Progenitor cell of endocrine pancreas (in vitro differentiated cells): ENCODE measurements around the gene ADM5. TPM values are rescaled to one million over a fixed set of nuclear protein-coding genes. Genes with fewer than 3 reads are reported as not detected.
A peak's percentile ranks its signal among the peaks of the same experiment; 100 is the strongest.

Experiments used
- DNase-seq: peaks from one replicate; pipeline ENCODE4 v3.0.0; 2021; ENCODE audit warnings: low spot score; ENCODE audit not compliant: unreplicated experiment
- H3K27ac Mint-ChIP-seq: 2 replicates; pipeline ENCODE4 v1.8.0; 2021; ENCODE audit warnings: mild to moderate bottlenecking, moderate library complexity, mixed read lengths
- H3K27me3 Mint-ChIP-seq: 2 replicates; pipeline ENCODE4 v1.8.0; 2021; ENCODE audit warnings: mixed read lengths
- H3K36me3 Mint-ChIP-seq: 2 replicates; pipeline ENCODE4 v1.8.0; 2022; ENCODE audit warnings: mixed read lengths; ENCODE audit not compliant: insufficient read depth
- H3K4me1 Mint-ChIP-seq: 2 replicates; pipeline ENCODE4 v1.8.0; 2021; ENCODE audit warnings: low read depth, mixed read lengths
- H3K4me3 Mint-ChIP-seq: 2 replicates; pipeline ENCODE4 v1.8.0; 2021; ENCODE audit warnings: low read depth, mild to moderate bottlenecking, moderate library complexity, mixed read lengths
- H3K9me3 Mint-ChIP-seq: 2 replicates; pipeline ENCODE4 v1.8.0; 2021; ENCODE audit warnings: low read depth, mixed read lengths
- total RNA-seq: library from RNA; stranded (reverse); gene quantifications from 2 replicates; pipeline ENCODE4 v1.2.1, GENCODE V29; 2021
- TF ChIP-seq, protein P1 (sequence below): fragments of 200-600 bp; sonication (generic); IDR thresholded peaks from one replicate; pipeline ENCODE4 v1.5.0; 2021; ENCODE audit warnings: antibody characterized with exemption, mild to moderate bottlenecking; ENCODE audit not compliant: unreplicated experiment

ADM5 gene
- total RNA-seq, 1 donor from 2014 or later, result 7.7 TPM

DNA sequence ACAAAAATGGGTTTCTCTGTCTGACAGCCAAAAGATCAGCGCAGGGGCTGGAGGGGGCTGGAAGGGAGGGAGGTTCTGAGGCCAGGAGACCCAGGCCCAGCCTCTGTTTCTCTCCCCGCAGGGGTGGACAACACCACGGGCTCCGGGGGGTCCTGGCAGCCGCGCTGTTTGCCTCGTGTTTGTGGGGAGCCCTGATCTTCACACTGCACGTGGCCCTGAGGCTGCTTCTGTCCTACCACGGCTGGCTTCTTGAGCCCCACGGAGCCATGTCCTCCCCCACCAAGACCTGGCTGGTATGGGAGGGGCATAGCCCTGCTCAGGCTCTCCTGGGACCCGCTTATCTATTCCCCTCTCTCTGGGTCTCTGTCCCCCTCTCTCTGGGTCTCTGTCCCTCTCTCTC, 11.2 kb downstream of the ADM5 start:
- Mint-ChIP-seq H3K4me1 (no peaks in the 10 kb centered on the region), H3K27ac (no peak overlapping the region), H3K27me3 (no peaks in the 10 kb centered on the region), H3K36me3 (peaks cover 6% of the 10 kb centered on the region), H3K4me3 (no peak overlapping the region), H3K9me3 (no peaks in the 10 kb centered on the region)
- TF ChIP-seq, protein P1, sequence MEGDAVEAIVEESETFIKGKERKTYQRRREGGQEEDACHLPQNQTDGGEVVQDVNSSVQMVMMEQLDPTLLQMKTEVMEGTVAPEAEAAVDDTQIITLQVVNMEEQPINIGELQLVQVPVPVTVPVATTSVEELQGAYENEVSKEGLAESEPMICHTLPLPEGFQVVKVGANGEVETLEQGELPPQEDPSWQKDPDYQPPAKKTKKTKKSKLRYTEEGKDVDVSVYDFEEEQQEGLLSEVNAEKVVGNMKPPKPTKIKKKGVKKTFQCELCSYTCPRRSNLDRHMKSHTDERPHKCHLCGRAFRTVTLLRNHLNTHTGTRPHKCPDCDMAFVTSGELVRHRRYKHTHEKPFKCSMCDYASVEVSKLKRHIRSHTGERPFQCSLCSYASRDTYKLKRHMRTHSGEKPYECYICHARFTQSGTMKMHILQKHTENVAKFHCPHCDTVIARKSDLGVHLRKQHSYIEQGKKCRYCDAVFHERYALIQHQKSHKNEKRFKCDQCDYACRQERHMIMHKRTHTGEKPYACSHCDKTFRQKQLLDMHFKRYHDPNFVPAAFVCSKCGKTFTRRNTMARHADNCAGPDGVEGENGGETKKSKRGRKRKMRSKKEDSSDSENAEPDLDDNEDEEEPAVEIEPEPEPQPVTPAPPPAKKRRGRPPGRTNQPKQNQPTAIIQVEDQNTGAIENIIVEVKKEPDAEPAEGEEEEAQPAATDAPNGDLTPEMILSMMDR, result no peak
- DNase-seq, result no peak

DNA sequence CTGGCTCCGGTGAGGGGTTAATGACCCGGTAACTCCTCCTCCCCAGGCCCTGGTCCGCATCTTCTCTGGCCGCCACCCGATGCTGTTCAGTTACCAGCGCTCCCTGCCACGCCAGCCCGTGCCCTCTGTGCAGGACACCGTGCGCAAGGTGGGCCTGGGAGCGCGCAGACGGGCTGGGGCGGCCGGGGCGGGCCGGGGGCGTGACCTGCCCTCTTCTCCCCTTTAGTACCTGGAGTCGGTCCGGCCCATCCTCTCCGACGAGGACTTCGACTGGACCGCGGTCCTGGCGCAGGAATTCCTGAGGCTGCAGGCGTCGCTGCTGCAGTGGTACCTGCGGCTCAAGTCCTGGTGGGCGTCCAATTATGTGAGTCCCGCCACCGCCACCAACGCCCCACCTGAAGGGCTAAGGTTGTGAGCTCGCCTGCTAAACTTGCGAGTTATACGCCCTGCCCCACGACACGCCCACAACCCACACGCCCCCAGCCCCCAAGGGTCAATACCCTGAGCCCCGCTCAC, 11.9 kb downstream of the ADM5 start:
- H3K36me3 Mint-ChIP-seq, result peaks cover 6% of the 10 kb centered on the region
- H3K4me1 Mint-ChIP-seq, result no peaks in the 10 kb centered on the region
- H3K9me3 Mint-ChIP-seq, result no peaks in the 10 kb centered on the region
- H3K27me3 Mint-ChIP-seq, result no peaks in the 10 kb centered on the region
- TF ChIP-seq, protein P1, result no peak
- no peak overlapping the region for H3K27ac Mint-ChIP-seq
- H3K4me3 Mint-ChIP-seq, result no peak overlapping the region
- DNase-seq, result no peak

DNA sequence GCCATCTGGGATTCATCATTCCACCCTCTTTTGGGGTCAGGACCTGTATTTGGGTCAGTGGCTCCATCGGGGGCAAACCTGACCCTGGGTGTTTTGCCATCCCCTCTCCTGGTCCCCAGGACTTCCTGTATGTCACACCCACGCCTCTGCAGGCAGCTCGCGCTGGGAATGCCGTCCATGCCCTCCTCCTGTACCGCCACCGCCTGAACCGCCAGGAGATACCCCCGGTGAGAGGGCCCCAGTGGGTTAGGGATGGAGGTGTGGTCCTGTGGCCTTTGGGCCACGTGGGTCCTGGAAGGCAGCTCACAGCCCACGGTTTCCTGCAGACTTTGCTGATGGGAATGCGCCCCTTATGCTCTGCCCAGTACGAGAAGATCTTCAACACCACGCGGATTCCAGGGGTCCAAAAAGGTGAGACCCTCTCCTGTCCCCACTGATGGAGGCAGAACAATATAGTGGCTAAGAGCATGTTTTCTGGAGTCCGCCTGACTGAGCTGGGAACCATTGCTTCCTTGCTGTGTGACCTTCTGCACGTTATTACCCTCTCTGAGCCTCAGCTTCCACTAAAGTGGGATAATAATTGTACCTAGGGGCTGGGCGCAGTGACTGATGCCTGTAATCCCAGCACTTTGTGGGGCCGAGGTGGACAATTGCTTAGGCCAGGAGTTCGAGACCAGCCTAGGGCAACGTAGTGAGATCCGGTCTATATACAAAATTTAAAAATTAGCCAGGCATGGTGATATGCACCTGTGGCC, 15.7 kb downstream of the ADM5 start:
- no peak for DNase-seq
- Mint-ChIP-seq H3K27ac (no peak overlapping the region), H3K27me3 (no peaks in the 10 kb centered on the region), H3K36me3 (peaks cover 7% of the 10 kb centered on the region), H3K4me3 (no peak overlapping the region), H3K4me1 (no peaks in the 10 kb centered on the region), H3K9me3 (no peaks in the 10 kb centered on the region)
- TF ChIP-seq, protein P1, result no peak

DNA sequence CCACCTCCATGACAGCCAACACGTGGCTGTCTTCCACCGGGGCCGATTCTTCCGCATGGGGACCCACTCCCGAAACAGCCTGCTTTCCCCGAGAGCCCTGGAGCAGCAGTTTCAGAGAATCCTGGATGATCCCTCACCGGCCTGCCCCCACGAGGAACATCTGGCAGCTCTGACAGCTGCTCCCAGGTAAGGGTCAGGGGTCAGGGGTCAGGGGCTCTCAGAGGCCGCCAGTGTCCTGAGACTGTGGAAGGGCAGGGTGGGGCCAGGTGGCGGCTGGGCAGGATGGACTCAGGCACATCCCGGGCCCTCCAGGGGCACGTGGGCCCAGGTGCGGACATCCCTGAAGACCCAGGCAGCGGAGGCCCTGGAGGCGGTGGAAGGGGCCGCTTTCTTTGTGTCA, 16.5 kb downstream of the ADM5 start:
- TF ChIP-seq, protein P1, result no peak
- Mint-ChIP-seq H3K4me1 (no peaks in the 10 kb centered on the region), H3K9me3 (no peaks in the 10 kb centered on the region), H3K4me3 (no peak overlapping the region), H3K27me3 (no peaks in the 10 kb centered on the region), H3K36me3 (peaks cover 12% of the 10 kb centered on the region), H3K27ac (no peak overlapping the region)
- DNase-seq, result no peak

DNA sequence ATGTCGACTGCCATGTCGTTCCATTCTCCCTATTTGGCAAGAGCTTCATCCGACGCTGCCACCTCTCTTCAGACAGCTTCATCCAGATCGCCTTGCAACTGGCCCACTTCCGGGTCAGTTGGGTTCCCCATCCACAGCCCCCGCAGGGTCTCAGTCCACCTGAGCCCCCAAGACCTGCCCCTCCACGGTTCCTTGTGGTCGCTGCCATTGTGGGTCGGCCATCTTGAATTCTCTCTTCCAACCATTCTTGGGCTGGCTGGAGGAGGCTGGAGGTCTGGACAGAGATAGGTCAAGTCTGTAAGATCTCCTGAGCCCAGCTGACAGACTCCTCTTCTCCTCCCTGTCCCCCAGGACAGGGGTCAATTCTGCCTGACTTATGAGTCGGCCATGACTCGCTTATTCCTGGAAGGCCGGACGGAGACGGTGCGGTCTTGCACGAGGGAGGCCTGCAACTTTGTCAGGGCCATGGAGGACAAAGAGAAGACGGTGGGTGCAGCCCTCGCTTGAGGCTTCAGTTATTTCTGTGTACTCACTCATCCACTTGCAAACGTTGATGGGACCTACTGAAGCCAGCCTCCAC, 21.1 kb downstream of the ADM5 start:
- no peak for DNase-seq
- Mint-ChIP-seq H3K27ac (peak overlapping the region; percentile 1), H3K27me3 (no peaks in the 10 kb centered on the region), H3K4me3 (no peak overlapping the region), H3K4me1 (no peaks in the 10 kb centered on the region), H3K36me3 (peaks cover 20% of the 10 kb centered on the region), H3K9me3 (peaks cover 3% of the 10 kb centered on the region)
- TF ChIP-seq, protein P1, result no peak
